SK-N-SH (cell line): Measurements from ENCODE around the gene C4orf50.

Experiments used
- CHD2 ChIP-seq: fragments of 150-350 bp; IDR thresholded peaks from 2 replicates; pipeline ENCODE4 v1.6.1; 2018; ENCODE audit warnings: low read length; ENCODE audit not compliant: partially characterized antibody
- CTCF ChIP-seq: fragments of 200-600 bp; sonication (generic); IDR thresholded peaks from 2 replicates; pipeline ENCODE4 v1.6.1; 2017; ENCODE audit warnings: antibody characterized with exemption, mild to moderate bottlenecking, moderate library complexity
- EP300 ChIP-seq, 2 experiments: IDR thresholded peaks; 2 replicates each; pipeline versions ENCODE4 v1.4.0 to v1.6.1; 2012; ENCODE audit warnings: borderline replicate concordance in 1 of 2, low read depth in 1 of 2, low read length in 1 of 2
- EZH2phosphoT487 ChIP-seq: fragments of 200-600 bp; sonication (generic); IDR thresholded peaks from 2 replicates; pipeline ENCODE4 v1.6.1; 2017; ENCODE audit warnings: low read depth, mixed run types, mild to moderate bottlenecking, antibody characterized with exemption, moderate library complexity, borderline replicate concordance
- MXI1 ChIP-seq: IDR thresholded peaks from 2 replicates; pipeline ENCODE4 v1.6.1; 2012; ENCODE audit warnings: mild to moderate bottlenecking, low read depth, low read length, improper control_type of control experiment
- RAD21 ChIP-seq: IDR thresholded peaks from 2 replicates; pipeline ENCODE4 v1.6.1; 2012; ENCODE audit warnings: mild to moderate bottlenecking, low read length
- RCOR1 ChIP-seq: fragments of 150-350 bp; IDR thresholded peaks from 2 replicates; pipeline ENCODE4 v1.6.1; 2017; ENCODE audit warnings: antibody characterized with exemption, low read length
- YY1 ChIP-seq: IDR thresholded peaks from 2 replicates; pipeline ENCODE4 v1.4.0; 2012; ENCODE audit warnings: low read depth, mild to moderate bottlenecking
- ZBTB33 ChIP-seq: IDR thresholded peaks from 2 replicates; pipeline ENCODE4 v1.4.0; 2012; ENCODE audit warnings: low read depth, borderline replicate concordance
- TF ChIP-seq, protein P1 (sequence below): IDR thresholded peaks from 2 replicates; pipeline ENCODE4 v1.4.0; 2012; ENCODE audit warnings: low read depth
- TF ChIP-seq, protein P2 (sequence below): IDR thresholded peaks from 2 replicates; pipeline ENCODE4 v1.4.0; 2012; ENCODE audit warnings: low read depth, borderline replicate concordance

DNA sequence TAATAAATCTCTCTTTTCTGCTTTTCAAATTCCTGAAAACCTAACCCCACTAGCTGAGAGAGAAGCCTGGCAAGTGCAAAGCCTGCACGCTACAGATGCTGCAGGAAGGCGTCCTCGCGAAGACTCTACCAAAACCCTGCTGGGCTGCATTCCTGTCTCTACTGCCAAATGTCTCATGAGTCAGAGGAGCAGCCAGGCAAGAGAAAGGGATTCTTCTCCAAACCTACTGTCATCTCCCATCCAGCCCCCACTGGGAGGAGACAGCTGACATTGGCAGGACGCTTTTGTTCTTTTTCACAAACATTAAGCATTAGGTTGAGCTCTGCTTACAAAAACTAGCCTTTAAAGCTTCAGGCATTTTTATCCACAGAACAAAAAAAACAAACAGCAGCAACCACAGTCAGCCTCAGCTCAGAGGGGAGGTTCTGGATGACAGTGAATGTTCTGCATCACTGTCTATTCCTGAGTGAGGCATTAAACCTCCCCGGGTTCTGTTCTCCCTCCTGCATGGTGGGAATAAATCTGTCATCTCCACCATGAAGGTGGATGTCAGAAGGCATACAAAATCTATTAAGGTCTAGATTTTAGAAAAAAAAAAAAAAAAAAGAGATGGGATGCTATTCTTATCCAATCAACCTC lies 143.3 kb downstream of the C4orf50 start:
- TF ChIP-seq CTCF (no peak), EP300 (IDR thresholded peaks at IDR 0.05; ENCODE audit: borderline replicate concordance in 1 of 2, low read depth in 1 of 2, low read length in 1 of 2) (no peak), RAD21 (no peak), CHD2 (no peak), EZH2phosphoT487 (no peak), RCOR1 (no peak), MXI1 (no peak), YY1 (no peak), ZBTB33 (no peak)
- TF ChIP-seq, protein P1, sequence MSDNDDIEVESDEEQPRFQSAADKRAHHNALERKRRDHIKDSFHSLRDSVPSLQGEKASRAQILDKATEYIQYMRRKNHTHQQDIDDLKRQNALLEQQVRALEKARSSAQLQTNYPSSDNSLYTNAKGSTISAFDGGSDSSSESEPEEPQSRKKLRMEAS = no peak
- TF ChIP-seq, protein P2, sequence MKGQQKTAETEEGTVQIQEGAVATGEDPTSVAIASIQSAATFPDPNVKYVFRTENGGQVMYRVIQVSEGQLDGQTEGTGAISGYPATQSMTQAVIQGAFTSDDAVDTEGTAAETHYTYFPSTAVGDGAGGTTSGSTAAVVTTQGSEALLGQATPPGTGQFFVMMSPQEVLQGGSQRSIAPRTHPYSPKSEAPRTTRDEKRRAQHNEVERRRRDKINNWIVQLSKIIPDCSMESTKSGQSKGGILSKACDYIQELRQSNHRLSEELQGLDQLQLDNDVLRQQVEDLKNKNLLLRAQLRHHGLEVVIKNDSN = no peak
